K562 (cell line): Measurements from ENCODE around the gene SMARCA4. TPM values are rescaled to one million over a fixed set of nuclear protein-coding genes. Genes with fewer than 3 reads are reported as not detected.

Source experiments
- DEAF1 ChIP-seq: fragments of 450-650 bp; formaldehyde crosslinking; IDR thresholded peaks from 2 replicates; pipeline ENCODE4 v1.4.0; 2020; ENCODE audit warnings: mild to moderate bottlenecking, moderate library complexity
- FOXA1 ChIP-seq: fragments of 450-650 bp; IDR thresholded peaks from 2 replicates; pipeline ENCODE4 v1.6.1; 2016; ENCODE audit warnings: mild to moderate bottlenecking, borderline replicate concordance
- PBX2 ChIP-seq, 2 experiments: IDR thresholded peaks in 1 of 2; conservative IDR thresholded peaks in 1 of 2; 2 replicates each; pipeline ENCODE4 v1.6.1; 2016; ENCODE audit warnings: low read depth in 2 of 2, mild to moderate bottlenecking in 1 of 2, missing compliant biosample characterization in 1 of 2, missing genetic modification characterization in 1 of 2, moderate library complexity in 1 of 2
- POLR3A ChIP-seq: IDR thresholded peaks from 2 replicates; pipeline ENCODE4 v1.6.1; 2011; ENCODE audit warnings: borderline replicate concordance, mild to moderate bottlenecking, moderate library complexity; ENCODE audit not compliant: insufficient read length, insufficient read depth; ENCODE audit errors: extremely low read depth
- REST ChIP-seq, 2 experiments: fragments of 450-650 bp; formaldehyde crosslinking in 1 of 2; IDR thresholded peaks; 2 replicates each; pipeline versions ENCODE4 v1.4.0 to v1.6.1; 2014 to 2020; ENCODE audit warnings: mild to moderate bottlenecking in 2 of 2, borderline replicate concordance in 1 of 2, low read depth in 1 of 2
- SOX6 ChIP-seq: fragments of 450-650 bp; IDR thresholded peaks from 2 replicates; pipeline ENCODE4 v1.6.1; 2014; ENCODE audit warnings: mild to moderate bottlenecking
- TCF15 ChIP-seq: fragments of 250-450 bp; sonication (Bioruptor Pico); IDR thresholded peaks from 2 replicates; pipeline ENCODE4 v1.8.0; 2022; ENCODE audit warnings: moderate library complexity, mild to moderate bottlenecking, inconsistent platforms
- TEAD1 ChIP-seq, 2 experiments: fragments of 450-650 bp in 1 of 2; sonication (generic) in 1 of 2; formaldehyde crosslinking; IDR thresholded peaks; 2 replicates each; pipeline versions ENCODE4 v1.4.0 to v1.8.0; 2020 to 2022; ENCODE audit warnings: mild to moderate bottlenecking in 2 of 2, missing genetic modification reagents in 1 of 2
- WHSC1 ChIP-seq: IDR thresholded peaks from one replicate; pipeline ENCODE4 v1.6.1; 2012; ENCODE audit warnings: low read length, control low read depth, inconsistent platforms
- polyA plus RNA-seq, 8 experiments: library from polyadenylated mRNA; depleted of rRNA in 4 of 8; stranded (reverse) in 5 of 8; unstranded in 3 of 8; fragments of >200 nt; fragmentation: Nextera tagmentation in 2 of 8; fragmentation: Illumina TruSeq in 1 of 8; extraction: Ambion mirVana in 2 of 8; extraction: Trizol in 1 of 8; gene quantifications; 2 replicates each; pipeline versions ENCODE4 v1.2.1 to v1.2.3, GENCODE V29; 2011 to 2014; ENCODE audit warnings: inconsistent platforms in 1 of 8, missing spikeins in 1 of 8
- total RNA-seq, 7 experiments: library from RNA; depleted of rRNA in 6 of 7; stranded (reverse); fragments of >200 nt in 6 of 7; fragmentation: Illumina TruSeq in 2 of 7; extraction: Trizol in 2 of 7; gene quantifications; 2 replicates each; pipeline versions ENCODE4 v1.2.1 to v1.2.3, GENCODE V29; 2011 to 2021; ENCODE audit warnings: low replicate concordance in 1 of 7

SMARCA4 gene
- total and polyA plus RNA-seq, 9 of the 15 experiments (the other 6 are each of a cell fraction or from before 2014, with no cell fraction given) = 19.3 to 207 (median 52.1) TPM

GRCh38 chr19:11035441-11036377 is 74.9 kb downstream of the SMARCA4 start (continued):
- TF ChIP-seq POLR3A (no peak), SOX6 (no peak), FOXA1 (no peak), PBX2 (CRISPR knock-in tag; IDR thresholded peaks at IDR 0.05; ENCODE audit: low read depth) (no peak), PBX2 (tag; conservative IDR thresholded peaks at IDR 0.05; ENCODE audit: low read depth) (peak; percentile 83), REST (IDR thresholded peaks at IDR 0.05; ENCODE audit: borderline replicate concordance) (peak; percentile 81), REST (CRISPR knock-in tag; IDR thresholded peaks at IDR 0.05; ENCODE audit: low read depth) (no peak), DEAF1 (peak; percentile 65), TEAD1 (CRISPR knock-in tag; IDR thresholded peaks at IDR 0.05) (0 out of 4 replicates have a peak, but pooled peaks of 1 of the 2 experiments have one; percentile 29), WHSC1 (no peak), TCF15 (CRISPR knock-in tag) (no peak)
